WTC11 (cell line): ENCODE results near the gene MALAT1. TPM values are rescaled to one million over a fixed set of nuclear protein-coding genes. Genes with fewer than 3 reads are reported as not detected.

ENCODE experiments used
- ATAC-seq: fragments of 200-7000 bp; cut with Tn5 transposase; 2 replicates; pipeline ENCODE4 v1.10.0; 2021; ENCODE audit warnings: mild to moderate bottlenecking, moderate library complexity
- CTCF ChIA-PET: fragments of 300-600 bp; sonication (Branson Sonifier 250); formaldehyde crosslinking; loops from one replicate; lab custom pipeline; 2021; ENCODE audit warnings: antibody characterized with exemption; lab: Charles Lee
- POLR2A ChIA-PET: fragments of 350-600 bp; sonication (Branson Sonifier 250); formaldehyde crosslinking; loops from one replicate; lab custom pipeline; 2021; ENCODE audit warnings: antibody characterized with exemption; lab: Charles Lee
- DNase-seq: peaks from one replicate; pipeline ENCODE4 v3.0.0; 2021; ENCODE audit warnings: low spot score
- H3K27ac Mint-ChIP-seq: 2 replicates; pipeline ENCODE4 v1.8.0; 2021; ENCODE audit warnings: mixed read lengths
- H3K27me3 Mint-ChIP-seq: 2 replicates; pipeline ENCODE4 v1.8.0; 2021; ENCODE audit warnings: low read depth, mild to moderate bottlenecking, moderate library complexity, mixed read lengths
- H3K36me3 Mint-ChIP-seq: 2 replicates; pipeline ENCODE4 v1.8.0; 2021; ENCODE audit warnings: mixed read lengths
- H3K4me1 Mint-ChIP-seq: 2 replicates; pipeline ENCODE4 v1.8.0; 2022; ENCODE audit warnings: mixed read lengths
- H3K4me3 Mint-ChIP-seq: 2 replicates; pipeline ENCODE4 v1.8.0; 2021; ENCODE audit warnings: mild to moderate bottlenecking, moderate library complexity, mixed read lengths
- H3K9me3 Mint-ChIP-seq: 2 replicates; pipeline ENCODE4 v1.8.0; 2021; ENCODE audit warnings: mixed read lengths
- CBFB ChIP-seq: sonication (generic); formaldehyde crosslinking; IDR thresholded peaks from 2 replicates; pipeline ENCODE4 v1.8.1; 2022; ENCODE audit warnings: mild to moderate bottlenecking, low read depth, missing genetic modification reagents
- CDX4 ChIP-seq: fragments of 250-450 bp; sonication (Bioruptor Pico); IDR thresholded peaks from 2 replicates; pipeline ENCODE4 v1.9.0; 2021; ENCODE audit warnings: moderate library complexity, mild to moderate bottlenecking, inconsistent platforms, borderline replicate concordance
- EMX1 ChIP-seq: fragments of 250-450 bp; sonication (Bioruptor Pico); IDR thresholded peaks from 2 replicates; pipeline ENCODE4 v1.8.0; 2021; ENCODE audit warnings: mild to moderate bottlenecking
- FOXK1 ChIP-seq: sonication (generic); formaldehyde crosslinking; IDR thresholded peaks from 2 replicates; pipeline ENCODE4 v1.8.0; 2022; ENCODE audit warnings: mild to moderate bottlenecking, moderate library complexity, missing genetic modification reagents
- IRF1 ChIP-seq: sonication (generic); formaldehyde crosslinking; IDR thresholded peaks from 2 replicates; pipeline ENCODE4 v1.8.0; 2023; ENCODE audit warnings: missing genetic modification reagents
- JAZF1 ChIP-seq: fragments of 250-450 bp; sonication (Bioruptor Pico); IDR thresholded peaks from 2 replicates; pipeline ENCODE4 v1.9.0; 2021; ENCODE audit warnings: moderate library complexity, mild to moderate bottlenecking, inconsistent platforms
- JUN ChIP-seq: sonication (generic); formaldehyde crosslinking; IDR thresholded peaks from 2 replicates; pipeline ENCODE4 v1.8.0; 2023; ENCODE audit warnings: mild to moderate bottlenecking, missing genetic modification reagents
- KAT7 ChIP-seq: sonication (generic); formaldehyde crosslinking; IDR thresholded peaks from 2 replicates; pipeline ENCODE4 v1.8.1; 2023; ENCODE audit warnings: missing genetic modification reagents, mild to moderate bottlenecking, borderline replicate concordance
- MAX ChIP-seq: sonication (generic); formaldehyde crosslinking; IDR thresholded peaks from 2 replicates; pipeline ENCODE4 v1.8.0; 2022; ENCODE audit warnings: mild to moderate bottlenecking, missing genetic modification reagents
- MXD4 ChIP-seq: fragments of 250-450 bp; sonication (Bioruptor Pico); IDR thresholded peaks from 2 replicates; pipeline ENCODE4 v1.8.0; 2021; ENCODE audit warnings: mild to moderate bottlenecking, moderate library complexity, borderline replicate concordance
- MYBL2 ChIP-seq: sonication (generic); formaldehyde crosslinking; IDR thresholded peaks from 2 replicates; pipeline ENCODE4 v1.8.1; 2023; ENCODE audit warnings: mild to moderate bottlenecking, moderate library complexity, missing genetic modification reagents
- OVOL2 ChIP-seq: fragments of 250-450 bp; sonication (Bioruptor Pico); IDR thresholded peaks from 2 replicates; pipeline ENCODE4 v1.9.0; 2021; ENCODE audit warnings: mild to moderate bottlenecking, borderline replicate concordance
- TP53 ChIP-seq: sonication (generic); formaldehyde crosslinking; IDR thresholded peaks from 2 replicates; pipeline ENCODE4 v1.8.1; 2023; ENCODE audit warnings: mild to moderate bottlenecking, missing genetic modification reagents
- USF2 ChIP-seq: sonication (generic); formaldehyde crosslinking; IDR thresholded peaks from 2 replicates; pipeline ENCODE4 v1.8.1; 2023; ENCODE audit warnings: mild to moderate bottlenecking, missing genetic modification reagents, moderate library complexity
- ZNF219 ChIP-seq: sonication (generic); formaldehyde crosslinking; IDR thresholded peaks from 2 replicates; pipeline ENCODE4 v1.8.0; 2023; ENCODE audit warnings: missing genetic modification reagents, mild to moderate bottlenecking, borderline replicate concordance
- ZNF281 ChIP-seq: sonication (generic); formaldehyde crosslinking; IDR thresholded peaks from 2 replicates; pipeline ENCODE4 v1.8.0; 2023; ENCODE audit warnings: mild to moderate bottlenecking, missing genetic modification reagents
- ZNF396 ChIP-seq: fragments of 250-450 bp; sonication (Bioruptor Pico); IDR thresholded peaks from 2 replicates; pipeline ENCODE4 v1.8.0; 2021; ENCODE audit warnings: mild to moderate bottlenecking, moderate library complexity, borderline replicate concordance
- ZNF423 ChIP-seq: fragments of 250-450 bp; sonication (Bioruptor Pico); IDR thresholded peaks from 2 replicates; pipeline ENCODE4 v2.1.2; 2022; ENCODE audit warnings: mild to moderate bottlenecking, moderate library complexity
- total RNA-seq: library from RNA; stranded (reverse); gene quantifications from 3 replicates; pipeline ENCODE4 v1.2.3, GENCODE V29; 2021

MALAT1 gene
- total RNA-seq, 1 experiment from 2014 or later = 1,830 TPM

- Mint-ChIP-seq H3K27me3 (peaks cover under 1% of the 10 kb centered on the region; the same call in 1 of the 2 replicates), H3K4me3 (no peak overlapping the region), H3K9me3 (no peaks in the 10 kb centered on the region), H3K36me3 (peaks cover 26% of the 10 kb centered on the region), H3K27ac (no peak overlapping the region), H3K4me1 (peaks cover 4% of the 10 kb centered on the region)
- no peak for DNase-seq
- ATAC-seq = no peak
- TF ChIP-seq ZNF281 (no peak), MAX (no peak), ZNF423 (CRISPR knock-in tag) (no peak), JAZF1 (no peak), EMX1 (CRISPR knock-in tag) (no peak), USF2 (CRISPR knock-in tag) (no peak), CDX4 (no peak), ZNF396 (CRISPR knock-in tag) (no peak), OVOL2 (CRISPR knock-in tag) (no peak), JUN (no peak), MXD4 (CRISPR knock-in tag) (no peak), IRF1 (CRISPR knock-in tag) (no peak), KAT7 (CRISPR knock-in tag) (no peak), ZNF219 (CRISPR knock-in tag) (no peak), TP53 (no peak)
- ChIA-PET CTCF (interaction anchor here (0.9 to 2.1 kb wide), 7 partner anchors 8 to 108 kb away, joined by 3 to 9 read pairs (median 3); partner anchors contain the start of genes SIPA1 and ZNRD2), POLR2A (interaction anchor here (1.0 to 1.1 kb wide), 2 partner anchors 22 to 33 kb away, joined by 3 to 4 read pairs; no protein-coding TSS in a partner anchor)
Observed at GRCh38 chr11:65529475-65530156, 30.8 kb downstream of the MALAT1 start.

- H3K4me1 Mint-ChIP-seq = peaks cover 4% of the 10 kb centered on the region
- peaks cover 26% of the 10 kb centered on the region for H3K36me3 Mint-ChIP-seq
- H3K27me3 Mint-ChIP-seq = no peaks in the 10 kb centered on the region
- POLR2A ChIA-PET = interaction anchor here (1.1 kb wide), 1 partner anchor 33 kb away, joined by 4 read pairs; no protein-coding TSS in a partner anchor
- CTCF ChIA-PET = interaction anchor here (0.6 to 2.1 kb wide), 7 partner anchors 8 to 393 kb away, joined by 3 to 9 read pairs (median 4); partner anchors contain the start of genes SIPA1 and ZNRD2
- H3K4me3 Mint-ChIP-seq = no peak overlapping the region
- DNase-seq (peak; percentile 44), ATAC-seq (peak; percentile 77)
- no peak for TF ChIP-seq CBFB
- TF ChIP-seq MYBL2 = no peak
- no peak for TF ChIP-seq USF2 (CRISPR knock-in tag)
- no peak for TF ChIP-seq FOXK1 (CRISPR knock-in tag)
- no peak overlapping the region for H3K27ac Mint-ChIP-seq
- no peaks in the 10 kb centered on the region for H3K9me3 Mint-ChIP-seq
Observed at GRCh38 chr11:65530157-65530496, 31.3 kb downstream of the MALAT1 start.
